Activated B cell treated with CpG ODN at 0.5 μM for 24 hours (primary cell): ENCODE results near the gene USP20. TPM values are rescaled to one million over a fixed set of nuclear protein-coding genes. Genes with fewer than 3 reads are reported as not detected.

ENCODE experiments used
- ATAC-seq: fragments of 200-7000 bp; cut with Tn5 transposase; one replicate; pipeline ENCODE4 v1.10.0; 2021; ENCODE audit warnings: low read depth, mild to moderate bottlenecking, moderate library complexity
- CTCF ChIA-PET: fragments of 350-600 bp; sonication (Branson Sonifier 250); formaldehyde crosslinking; loops from one replicate; lab custom pipeline; 2021; ENCODE audit warnings: antibody characterized with exemption; lab: Charles Lee
- POLR2A ChIA-PET: fragments of 350-600 bp; sonication (Branson Sonifier 250); formaldehyde crosslinking; loops from one replicate; lab custom pipeline; 2021; ENCODE audit warnings: antibody characterized with exemption; lab: Charles Lee
- DNase-seq: peaks from one replicate; pipeline ENCODE4 v3.0.0; 2022
- H3K27ac Mint-ChIP-seq: one replicate; pipeline ENCODE4 v1.8.0; 2020; ENCODE audit warnings: mixed read lengths
- H3K27me3 Mint-ChIP-seq: one replicate; pipeline ENCODE4 v1.8.0; 2021; ENCODE audit warnings: mixed read lengths
- H3K36me3 Mint-ChIP-seq: one replicate; pipeline ENCODE4 v1.8.0; 2021; ENCODE audit warnings: low read depth, mixed read lengths
- H3K4me1 Mint-ChIP-seq: one replicate; pipeline ENCODE4 v1.8.0; 2021; ENCODE audit warnings: mixed read lengths
- H3K4me3 Mint-ChIP-seq: one replicate; pipeline ENCODE4 v1.8.0; 2020; ENCODE audit warnings: mild to moderate bottlenecking, mixed read lengths
- H3K9me3 Mint-ChIP-seq: one replicate; pipeline ENCODE4 v1.8.0; 2020; ENCODE audit warnings: mixed read lengths
- CTCF ChIP-seq: fragments of 200-600 bp; IDR thresholded peaks from one replicate; pipeline ENCODE4 v1.8.0; 2022; ENCODE audit warnings: antibody characterized with exemption, mild to moderate bottlenecking
- intact Hi-C: fragments of 100-400 bp; cut with micrococcal nuclease; formaldehyde crosslinking; loops from one replicate; pipeline ENCODE4 v1.15.1; 2024
- total RNA-seq: library from RNA; stranded (reverse); gene quantifications from 2 replicates; pipeline ENCODE4 v1.2.3, GENCODE V29; 2022

Gene USP20
- total RNA-seq, 1 donor from 2014 or later = 31.6 TPM

- Mint-ChIP-seq H3K4me3 (no peak overlapping the region), H3K9me3 (no peaks in the 10 kb centered on the region), H3K27ac (no peak overlapping the region), H3K4me1 (peaks cover 8% of the 10 kb centered on the region), H3K27me3 (no peaks in the 10 kb centered on the region), H3K36me3 (peaks cover 83% of the 10 kb centered on the region)
- TF ChIP-seq CTCF = no peak
- DNase-seq (no peak), ATAC-seq (no peak)
- POLR2A ChIA-PET = no interaction called here
- CTCF ChIA-PET = no interaction called here
- intact Hi-C loops = no loop called here
Observed at GRCh38 chr9:129812385-129812784, 22.9 kb upstream of the USP20 start.

GRCh38 chr9:129813661-129814060 lies 21.6 kb upstream of the USP20 start:
- intact Hi-C loops = no loop called here
- Mint-ChIP-seq H3K27ac (no peak overlapping the region), H3K36me3 (peaks cover 85% of the 10 kb centered on the region), H3K9me3 (no peaks in the 10 kb centered on the region), H3K4me3 (no peak overlapping the region), H3K4me1 (peaks cover 8% of the 10 kb centered on the region), H3K27me3 (no peaks in the 10 kb centered on the region)
- DNase-seq (no peak), ATAC-seq (no peak)
- CTCF ChIA-PET = interaction anchor here (1.1 kb wide), 1 partner anchor 23 kb away, joined by 3 read pairs; no protein-coding TSS in a partner anchor
- POLR2A ChIA-PET = no interaction called here
- no peak for TF ChIP-seq CTCF

- TF ChIP-seq CTCF = no peak
- POLR2A ChIA-PET = no interaction called here
- no peaks in the 10 kb centered on the region for H3K9me3 Mint-ChIP-seq
- H3K27me3 Mint-ChIP-seq = no peaks in the 10 kb centered on the region
- CTCF ChIA-PET = no interaction called here
- H3K4me1 Mint-ChIP-seq = peaks cover 4% of the 10 kb centered on the region
- ATAC-seq (no peak), DNase-seq (no peak)
- no peak overlapping the region for H3K27ac Mint-ChIP-seq
- no peak overlapping the region for H3K4me3 Mint-ChIP-seq
- peaks cover 81% of the 10 kb centered on the region for H3K36me3 Mint-ChIP-seq
- intact Hi-C loops = no loop called here
Observed at GRCh38 chr9:129814432-129815223, 20.6 kb upstream of the USP20 start.

GRCh38 chr9:129815278-129815677 lies 20.0 kb upstream of the USP20 start:
- CTCF ChIA-PET = no interaction called here
- Mint-ChIP-seq H3K27ac (no peak overlapping the region), H3K4me3 (no peak overlapping the region), H3K27me3 (no peaks in the 10 kb centered on the region), H3K9me3 (no peaks in the 10 kb centered on the region), H3K4me1 (peaks cover 4% of the 10 kb centered on the region), H3K36me3 (peaks cover 78% of the 10 kb centered on the region)
- intact Hi-C loops = no loop called here
- POLR2A ChIA-PET = no interaction called here
- DNase-seq (no peak), ATAC-seq (no peak)
- TF ChIP-seq CTCF = no peak

GRCh38 chr9:129816501-129817435 lies 18.5 kb upstream of the USP20 start:
- no peak for ATAC-seq
- H3K9me3 Mint-ChIP-seq = no peaks in the 10 kb centered on the region
- no peak overlapping the region for H3K27ac Mint-ChIP-seq
- intact Hi-C loops = no loop called here
- TF ChIP-seq CTCF = no peak
- peaks cover 72% of the 10 kb centered on the region for H3K36me3 Mint-ChIP-seq
- DNase-seq = no peak
- peaks cover 4% of the 10 kb centered on the region for H3K4me1 Mint-ChIP-seq
- CTCF ChIA-PET = no interaction called here
- H3K27me3 Mint-ChIP-seq = no peaks in the 10 kb centered on the region
- H3K4me3 Mint-ChIP-seq = no peak overlapping the region
- POLR2A ChIA-PET = interaction anchor here (0.5 kb wide), 1 partner anchor 15 kb away, joined by 3 read pairs; no protein-coding TSS in a partner anchor
